Measurements from ENCODE around the gene ATF1. TPM values are rescaled to one million over a fixed set of nuclear protein-coding genes. Genes with fewer than 3 reads are reported as not detected.
"Not testable (repeated sequence)": the region's sequence is repeated elsewhere in the genome, so short reads cannot be mapped to it uniquely, and the experiment has no call there.

ATF1 gene
- total RNA-seq, 2 donors from 2014 or later: 10.0 to 17.5 TPM

- Histone ChIP-seq H3K9me3 (no peaks in the 10 kb centered on the region), H3K27ac (no peak overlapping the region), H3K27me3 (no peaks in the 10 kb centered on the region), H3K4me1 (no peaks in the 10 kb centered on the region), H3K4me3 (no peak overlapping the region), H3K36me3 (peaks cover 39% of the 10 kb centered on the region)
- DNase-seq (ENCODE audit: low spot score): no peak
- TF ChIP-seq CTCF (IDR thresholded peaks at IDR 0.05): no peak
Observed at GRCh38 chr12:50820177-50820576, 56.3 kb downstream of the ATF1 start.

- TF ChIP-seq CTCF (IDR thresholded peaks at IDR 0.05): no peak
- no peaks in the 10 kb centered on the region for H3K9me3 ChIP-seq
- peaks cover 24% of the 10 kb centered on the region for H3K36me3 ChIP-seq
- no peak overlapping the region for H3K27ac ChIP-seq
- no peak for DNase-seq (ENCODE audit: low spot score)
- H3K4me1 ChIP-seq: no peaks in the 10 kb centered on the region
- no peak overlapping the region for H3K4me3 ChIP-seq
- no peaks in the 10 kb centered on the region for H3K27me3 ChIP-seq
Observed at GRCh38 chr12:50822082-50822481, 58.2 kb downstream of the ATF1 start.

GRCh38 chr12:50823724-50824123 lies 59.8 kb downstream of the ATF1 start:
- not testable (repeated sequence) for H3K27me3 ChIP-seq; H3K4me1 ChIP-seq; H3K27ac ChIP-seq; H3K9me3 ChIP-seq; DNase-seq (ENCODE audit: low spot score); H3K4me3 ChIP-seq
- H3K36me3 ChIP-seq: peaks cover 13% of the 10 kb centered on the region

GRCh38 chr12:50824914-50825313 lies 61.0 kb downstream of the ATF1 start:
- H3K4me3 ChIP-seq: no peak overlapping the region
- H3K36me3 ChIP-seq: peaks cover 1% of the 10 kb centered on the region
- H3K9me3 ChIP-seq: no peaks in the 10 kb centered on the region

GRCh38 chr12:50825372-50825838 lies 61.5 kb downstream of the ATF1 start:
- no peaks in the 10 kb centered on the region for H3K27me3 ChIP-seq
- peak; percentile 34 to 61 for TF ChIP-seq CTCF (IDR thresholded peaks at IDR 0.05)
- H3K4me3 ChIP-seq: no peak overlapping the region
- H3K27ac ChIP-seq: peak overlapping the region; percentile 67 to 71
- DNase-seq (ENCODE audit: low spot score): no peak
- H3K4me1 ChIP-seq: no peaks in the 10 kb centered on the region
- no peaks in the 10 kb centered on the region for H3K36me3 ChIP-seq
- H3K9me3 ChIP-seq: no peaks in the 10 kb centered on the region

More at GRCh38 chr12:50824914-50825313, 61.0 kb downstream of the ATF1 start:
- Histone ChIP-seq H3K27me3 (no peaks in the 10 kb centered on the region), H3K4me1 (no peaks in the 10 kb centered on the region), H3K27ac (peak overlapping the region; percentile 67 to 71)
- no peak for DNase-seq (ENCODE audit: low spot score)
- TF ChIP-seq CTCF (IDR thresholded peaks at IDR 0.05): no peak

GRCh38 chr12:50828121-50828520 lies 64.2 kb downstream of the ATF1 start:
- H3K4me3 ChIP-seq: no peak overlapping the region
- no peaks in the 10 kb centered on the region for H3K9me3 ChIP-seq
- no peak overlapping the region for H3K27ac ChIP-seq
- H3K4me1 ChIP-seq: no peaks in the 10 kb centered on the region
- no peak for DNase-seq (ENCODE audit: low spot score)
- no peak for TF ChIP-seq CTCF (IDR thresholded peaks at IDR 0.05)
- no peaks in the 10 kb centered on the region for H3K36me3 ChIP-seq
- no peaks in the 10 kb centered on the region for H3K27me3 ChIP-seq
